Left lung (tissue), 10 donors: ENCODE data around the gene KRT35. TPM values are rescaled to one million over a fixed set of nuclear protein-coding genes. Genes with fewer than 3 reads are reported as not detected.

ENCODE experiments used
- ATAC-seq: fragments of 200-7000 bp; cut with Tn5 transposase; one replicate; pipeline ENCODE4 v1.9.1; 2020; ENCODE audit warnings: moderate library complexity
- DNase-seq, 4 donors: peaks; one replicate each; pipeline ENCODE4 v3.0.0-alpha.2; 2013 to 2020
- H3K27ac ChIP-seq, 2 donors: fragments of 200-600 bp; sonication (generic) in 1 of 2; one replicate each; pipeline versions ENCODE4 v1.5.0 to v1.8.0; 2020 to 2021
- H3K27me3 ChIP-seq, 2 donors: fragments of 200-600 bp; sonication (generic) in 1 of 2; one replicate each; pipeline versions ENCODE4 v1.5.0 to v1.8.0; 2020 to 2021
- H3K36me3 ChIP-seq, 2 donors: fragments of 200-600 bp; sonication (generic) in 1 of 2; one replicate each; pipeline versions ENCODE4 v1.5.0 to v1.8.0; 2020 to 2021
- H3K4me1 ChIP-seq, 2 donors: fragments of 200-600 bp; one replicate each; pipeline ENCODE4 v1.8.0; 2021
- H3K4me3 ChIP-seq, 2 donors: fragments of 200-600 bp; sonication (generic) in 1 of 2; one replicate each; pipeline versions ENCODE4 v1.5.0 to v1.8.0; 2020 to 2021; ENCODE audit warnings: mild to moderate bottlenecking in 1 of 2
- H3K9me3 ChIP-seq, 2 donors: fragments of 200-600 bp; sonication (generic) in 1 of 2; one replicate each; pipeline versions ENCODE4 v1.5.0 to v1.8.0; 2020 to 2021
- CTCF ChIP-seq, 2 donors: fragments of 200-600 bp; sonication (generic) in 1 of 2; IDR thresholded peaks; one replicate each; pipeline versions ENCODE4 v1.5.0 to v1.8.0; 2021; ENCODE audit warnings: antibody characterized with exemption in 2 of 2
- intact Hi-C, 2 donors: fragments of 100-400 bp; cut with DNase I; formaldehyde crosslinking; loops; one replicate each; pipeline versions ENCODE4 v1.11.2 to v1.14.2; 2022
- polyA plus RNA-seq, 6 donors: library from polyadenylated mRNA; unstranded; fragments of 120-200 nt; gene quantifications; one replicate each; pipeline ENCODE4 v1.2.1, GENCODE V29; 2013; ENCODE audit not compliant: insufficient read length in 6 of 6
- total RNA-seq, 2 donors: library from RNA; stranded (reverse); fragmentation: NEBNext Ultra II Directional; extraction: Animal tissue kit (Norgen Biotek cat#: 25700); gene quantifications; one replicate each; pipeline ENCODE4 v1.2.1, GENCODE V29; 2021
- donor health status: DM: no; HTN: yes; CAD: no.
- donor health status: DM: no; HTN: no; CAD: no.

KRT35 gene
- total and polyA plus RNA-seq, 8 donors: not detected

- no peaks in the 10 kb centered on the region for H3K36me3 ChIP-seq
- no peak overlapping the region for H3K4me3 ChIP-seq
- H3K27ac ChIP-seq: no peak overlapping the region
- no peak for ATAC-seq
- intact Hi-C loops: no loop called here
- DNase-seq: no peak
- H3K9me3 ChIP-seq: no peaks in the 10 kb centered on the region
- peaks cover 0 to 8% of the 10 kb centered on the region in 2 donors for H3K27me3 ChIP-seq
- no peak for TF ChIP-seq CTCF (IDR thresholded peaks at IDR 0.05)
- no peaks in the 10 kb centered on the region for H3K4me1 ChIP-seq
These were observed 31.9 kb downstream of the KRT35 start for GRCh38 chr17:41449008-41449407.

- no peak for TF ChIP-seq CTCF (IDR thresholded peaks at IDR 0.05)
These were observed 32.4 kb downstream of the KRT35 start for GRCh38 chr17:41448506-41448905.

GRCh38 chr17:41446806-41447205, 34.1 kb downstream of the KRT35 start:
- no peaks in the 10 kb centered on the region for H3K36me3 ChIP-seq
- peaks cover 0 to 25% of the 10 kb centered on the region in 2 donors for H3K27me3 ChIP-seq
- H3K4me3 ChIP-seq: no peak overlapping the region
- no peak for TF ChIP-seq CTCF (IDR thresholded peaks at IDR 0.05)
- ATAC-seq (peak; percentile 27), DNase-seq (no peak)
- H3K4me1 ChIP-seq: no peaks in the 10 kb centered on the region
- H3K27ac ChIP-seq: no peak overlapping the region
- H3K9me3 ChIP-seq: no peaks in the 10 kb centered on the region
- intact Hi-C loops: no loop called here

More at GRCh38 chr17:41448506-41448905, 32.4 kb downstream of the KRT35 start:
- H3K27ac ChIP-seq: no peak overlapping the region
- H3K4me3 ChIP-seq: no peak overlapping the region
- H3K36me3 ChIP-seq: no peaks in the 10 kb centered on the region
- intact Hi-C loops: no loop called here
- peaks cover 0 to 13% of the 10 kb centered on the region in 2 donors for H3K27me3 ChIP-seq
- H3K4me1 ChIP-seq: no peaks in the 10 kb centered on the region
- no peak for DNase-seq
- no peaks in the 10 kb centered on the region for H3K9me3 ChIP-seq
- peak; percentile 19 for ATAC-seq

GRCh38 chr17:41444640-41445039, 36.3 kb downstream of the KRT35 start:
- no peaks in the 10 kb centered on the region for H3K9me3 ChIP-seq
- ATAC-seq (no peak), DNase-seq (no peak)
- no peaks in the 10 kb centered on the region for H3K4me1 ChIP-seq
- H3K27me3 ChIP-seq: peaks cover 0 to 31% of the 10 kb centered on the region in 2 donors
- intact Hi-C loops: no loop called here
- no peaks in the 10 kb centered on the region for H3K36me3 ChIP-seq
- H3K4me3 ChIP-seq: no peak overlapping the region
- no peak for TF ChIP-seq CTCF (IDR thresholded peaks at IDR 0.05)
- H3K27ac ChIP-seq: no peak overlapping the region

- DNase-seq (no peak), ATAC-seq (no peak)
- intact Hi-C loops: no loop called here
- Histone ChIP-seq H3K4me1 (no peaks in the 10 kb centered on the region), H3K27me3 (peaks cover 0 to 31% of the 10 kb centered on the region in 2 donors), H3K27ac (no peak overlapping the region), H3K4me3 (no peak overlapping the region), H3K36me3 (no peaks in the 10 kb centered on the region), H3K9me3 (no peaks in the 10 kb centered on the region)
- TF ChIP-seq CTCF (IDR thresholded peaks at IDR 0.05): no peak
These were observed 36.8 kb downstream of the KRT35 start for GRCh38 chr17:41444186-41444585.
